Mucosa of gallbladder (tissue), 1 donor: ENCODE results near the gene PRDM16. TPM values are rescaled to one million over a fixed set of nuclear protein-coding genes. Genes with fewer than 3 reads are reported as not detected.
"Not testable (repeated sequence)": the region's sequence is repeated elsewhere in the genome, so short reads cannot be mapped to it uniquely, and the experiment has no call there.

Experiments
- DNase-seq: peaks from one replicate; pipeline ENCODE4 v3.0.0-alpha.2; 2020; ENCODE audit warnings: low spot score
- total RNA-seq: library from RNA; stranded (reverse); gene quantifications from one replicate; pipeline ENCODE4 v1.2.1, GENCODE V29; 2021
- donor health status: DM: no; HTN: no; CAD: no.

Gene PRDM16
- total RNA-seq, 1 donor from 2014 or later, result 29.3 TPM

GRCh38 chr1:3226701-3227350 lies 157.8 kb downstream of the PRDM16 start:
- DNase-seq, result no peak

- no peak for DNase-seq
Observed at GRCh38 chr1:3227351-3227704, 158.3 kb downstream of the PRDM16 start.

GRCh38 chr1:3227893-3228292 lies 158.9 kb downstream of the PRDM16 start:
- no peak for DNase-seq

- DNase-seq, result no peak
Observed at GRCh38 chr1:3229081-3229725, 160.2 kb downstream of the PRDM16 start.

GRCh38 chr1:3230553-3230952 lies 161.6 kb downstream of the PRDM16 start:
- no peak for DNase-seq

GRCh38 chr1:3231245-3231644 lies 162.2 kb downstream of the PRDM16 start:
- DNase-seq, result no peak

GRCh38 chr1:3231826-3232225 lies 162.8 kb downstream of the PRDM16 start:
- DNase-seq, result no peak

GRCh38 chr1:3233031-3233430 lies 164.0 kb downstream of the PRDM16 start:
- DNase-seq, result no peak

GRCh38 chr1:3233551-3233950 lies 164.5 kb downstream of the PRDM16 start:
- DNase-seq, result no peak

GRCh38 chr1:3234281-3234680 lies 165.3 kb downstream of the PRDM16 start:
- DNase-seq, result no peak

GRCh38 chr1:3234956-3235355 lies 166.0 kb downstream of the PRDM16 start:
- no peak for DNase-seq

GRCh38 chr1:3235496-3235895 lies 166.5 kb downstream of the PRDM16 start:
- no peak for DNase-seq

- no peak for DNase-seq
Observed at GRCh38 chr1:3236361-3236760, 167.4 kb downstream of the PRDM16 start.

GRCh38 chr1:3236955-3237354 lies 168.0 kb downstream of the PRDM16 start:
- DNase-seq, result no peak

- DNase-seq, result no peak
Observed at GRCh38 chr1:3237570-3237969, 168.6 kb downstream of the PRDM16 start.

- DNase-seq, result no peak
Observed at GRCh38 chr1:3237994-3238702, 169.1 kb downstream of the PRDM16 start.

GRCh38 chr1:3238703-3239278 lies 169.8 kb downstream of the PRDM16 start:
- DNase-seq, result no peak

- not testable (repeated sequence) for DNase-seq
Observed at GRCh38 chr1:3239991-3240390, 171.0 kb downstream of the PRDM16 start.

GRCh38 chr1:3240524-3241235 lies 171.7 kb downstream of the PRDM16 start:
- DNase-seq, result no peak

- DNase-seq, result no peak
Observed at GRCh38 chr1:3241236-3241550, 172.2 kb downstream of the PRDM16 start.

- DNase-seq, result no peak
Observed at GRCh38 chr1:3241673-3242407, 172.8 kb downstream of the PRDM16 start.
